Lower leg skin (tissue), 3 donors: ENCODE measurements around the gene VPS51.

Source experiments
- POLR2A ChIP-seq, 2 donors: fragments of 450-650 bp; IDR thresholded peaks; one replicate each; pipeline ENCODE4 v1.6.1; 2016 to 2017; ENCODE audit warnings: antibody characterized with exemption in 2 of 2, mild to moderate bottlenecking in 1 of 2, moderate library complexity in 1 of 2
- TF ChIP-seq, protein P1 (sequence below), 3 donors: fragments of 450-650 bp; IDR thresholded peaks; one replicate each; pipeline ENCODE4 v1.5.1; 2016; ENCODE audit warnings: antibody characterized with exemption in 3 of 3, mild to moderate bottlenecking in 3 of 3, moderate library complexity in 2 of 3

DNA sequence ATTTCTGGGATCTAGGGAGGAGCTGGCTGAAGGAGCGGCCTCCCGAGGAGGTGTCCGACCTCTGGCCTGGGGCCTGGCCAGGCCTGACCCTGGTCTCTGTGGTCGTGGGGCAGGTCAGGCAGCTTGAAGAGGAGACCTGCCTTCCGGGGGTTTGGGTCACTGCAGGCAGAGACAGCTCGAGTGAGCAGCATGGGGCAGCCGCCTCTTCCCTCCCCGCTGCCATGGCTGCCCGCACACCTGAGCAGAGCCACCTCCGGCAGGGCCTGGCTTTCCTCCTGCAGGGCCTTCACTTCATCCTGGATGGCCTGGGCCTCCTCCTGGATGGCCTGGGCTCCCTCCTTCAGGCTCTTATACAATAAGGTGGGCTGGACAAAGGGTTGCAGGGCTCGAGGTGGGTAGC lies 29.7 kb upstream of the VPS51 start:
- TF ChIP-seq, protein P1, sequence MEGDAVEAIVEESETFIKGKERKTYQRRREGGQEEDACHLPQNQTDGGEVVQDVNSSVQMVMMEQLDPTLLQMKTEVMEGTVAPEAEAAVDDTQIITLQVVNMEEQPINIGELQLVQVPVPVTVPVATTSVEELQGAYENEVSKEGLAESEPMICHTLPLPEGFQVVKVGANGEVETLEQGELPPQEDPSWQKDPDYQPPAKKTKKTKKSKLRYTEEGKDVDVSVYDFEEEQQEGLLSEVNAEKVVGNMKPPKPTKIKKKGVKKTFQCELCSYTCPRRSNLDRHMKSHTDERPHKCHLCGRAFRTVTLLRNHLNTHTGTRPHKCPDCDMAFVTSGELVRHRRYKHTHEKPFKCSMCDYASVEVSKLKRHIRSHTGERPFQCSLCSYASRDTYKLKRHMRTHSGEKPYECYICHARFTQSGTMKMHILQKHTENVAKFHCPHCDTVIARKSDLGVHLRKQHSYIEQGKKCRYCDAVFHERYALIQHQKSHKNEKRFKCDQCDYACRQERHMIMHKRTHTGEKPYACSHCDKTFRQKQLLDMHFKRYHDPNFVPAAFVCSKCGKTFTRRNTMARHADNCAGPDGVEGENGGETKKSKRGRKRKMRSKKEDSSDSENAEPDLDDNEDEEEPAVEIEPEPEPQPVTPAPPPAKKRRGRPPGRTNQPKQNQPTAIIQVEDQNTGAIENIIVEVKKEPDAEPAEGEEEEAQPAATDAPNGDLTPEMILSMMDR (IDR thresholded peaks at IDR 0.05), result no peak
- no peak for TF ChIP-seq POLR2A (IDR thresholded peaks at IDR 0.05)
